Measurements from ENCODE around the gene LY9. TPM values are rescaled to one million over a fixed set of nuclear protein-coding genes. Genes with fewer than 3 reads are reported as not detected.

The LY9 gene
- total RNA-seq, 2 donors from 2014 or later, result 0.33 to 1.6 TPM

DNA sequence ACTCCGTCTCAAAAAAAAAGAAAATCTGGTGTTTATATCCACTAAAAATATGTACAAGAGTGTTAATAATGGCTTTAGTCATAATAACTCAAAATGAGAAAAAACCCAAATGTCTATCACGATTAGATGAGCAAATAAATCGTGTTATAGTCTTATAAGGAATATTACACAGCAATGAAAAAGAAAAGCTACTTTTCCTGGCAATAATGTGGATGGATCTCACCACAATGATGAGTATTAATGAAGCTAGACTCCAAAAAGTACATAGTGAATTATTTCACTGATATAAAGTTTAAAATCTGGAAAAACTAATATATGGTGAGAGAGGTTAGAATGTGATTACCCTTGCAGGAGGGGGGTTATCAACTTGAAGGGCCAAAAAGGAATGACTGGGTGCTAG is 57.0 kb downstream of the LY9 start:
- no peaks in the 10 kb centered on the region for H3K27me3 ChIP-seq
- TF ChIP-seq, protein P1, sequence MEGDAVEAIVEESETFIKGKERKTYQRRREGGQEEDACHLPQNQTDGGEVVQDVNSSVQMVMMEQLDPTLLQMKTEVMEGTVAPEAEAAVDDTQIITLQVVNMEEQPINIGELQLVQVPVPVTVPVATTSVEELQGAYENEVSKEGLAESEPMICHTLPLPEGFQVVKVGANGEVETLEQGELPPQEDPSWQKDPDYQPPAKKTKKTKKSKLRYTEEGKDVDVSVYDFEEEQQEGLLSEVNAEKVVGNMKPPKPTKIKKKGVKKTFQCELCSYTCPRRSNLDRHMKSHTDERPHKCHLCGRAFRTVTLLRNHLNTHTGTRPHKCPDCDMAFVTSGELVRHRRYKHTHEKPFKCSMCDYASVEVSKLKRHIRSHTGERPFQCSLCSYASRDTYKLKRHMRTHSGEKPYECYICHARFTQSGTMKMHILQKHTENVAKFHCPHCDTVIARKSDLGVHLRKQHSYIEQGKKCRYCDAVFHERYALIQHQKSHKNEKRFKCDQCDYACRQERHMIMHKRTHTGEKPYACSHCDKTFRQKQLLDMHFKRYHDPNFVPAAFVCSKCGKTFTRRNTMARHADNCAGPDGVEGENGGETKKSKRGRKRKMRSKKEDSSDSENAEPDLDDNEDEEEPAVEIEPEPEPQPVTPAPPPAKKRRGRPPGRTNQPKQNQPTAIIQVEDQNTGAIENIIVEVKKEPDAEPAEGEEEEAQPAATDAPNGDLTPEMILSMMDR (IDR thresholded peaks at IDR 0.05), result no peak
- TF ChIP-seq POLR2A (IDR thresholded peaks at IDR 0.05), result no peak
- no peak overlapping the region for H3K4me3 ChIP-seq
- no peaks in the 10 kb centered on the region for H3K9me3 ChIP-seq
- H3K27ac ChIP-seq, result no peak overlapping the region
- 80 to 81% methylated on average over 3 of the region's 3 CpGs for WGBS, 2 donors
- H3K36me3 ChIP-seq (replicated peaks in 1 of 2; ENCODE audit: insufficient read depth in 1 of 2, low read depth in 2 of 2), result no peaks in the 10 kb centered on the region
- no peak for DNase-seq
- no peaks in the 10 kb centered on the region for H3K4me1 ChIP-seq
- intact Hi-C loops (cut with DNase I), result no loop called here
- no peak for ATAC-seq

DNA sequence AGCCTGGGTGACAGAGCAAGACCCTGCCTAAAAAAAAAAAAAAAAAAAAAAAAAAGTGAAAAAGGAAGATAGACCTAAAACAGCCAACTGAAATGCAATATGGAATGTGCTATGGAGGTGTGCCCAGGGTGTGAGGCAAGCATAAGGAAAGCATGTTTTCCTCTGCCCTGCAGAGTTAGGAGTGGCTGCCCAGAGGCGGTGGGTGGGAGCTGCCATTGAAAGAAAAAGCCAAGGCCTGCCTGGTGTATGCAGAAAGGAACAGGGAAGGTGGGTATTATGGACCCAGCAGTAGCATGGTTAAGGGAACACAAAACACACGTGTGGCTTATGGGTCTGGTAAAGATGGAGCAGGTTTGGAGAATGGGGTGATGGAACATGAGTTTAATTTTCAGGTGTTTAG is 57.8 kb downstream of the LY9 start:
- H3K4me3 ChIP-seq, result no peak overlapping the region
- H3K27me3 ChIP-seq, result no peaks in the 10 kb centered on the region
- intact Hi-C loops (cut with DNase I), result no loop called here
- H3K9me3 ChIP-seq, result no peaks in the 10 kb centered on the region
- ATAC-seq (no peak), DNase-seq (no peak)
- no peaks in the 10 kb centered on the region for H3K36me3 ChIP-seq (replicated peaks in 1 of 2; ENCODE audit: insufficient read depth in 1 of 2, low read depth in 2 of 2)
- no peaks in the 10 kb centered on the region for H3K4me1 ChIP-seq
- H3K27ac ChIP-seq, result no peak overlapping the region
- 83 to 84% methylated on average over 2 of the region's 2 CpGs for WGBS, 2 donors
- TF ChIP-seq, protein P1 (IDR thresholded peaks at IDR 0.05), result no peak
- no peak for TF ChIP-seq POLR2A (IDR thresholded peaks at IDR 0.05)

DNA sequence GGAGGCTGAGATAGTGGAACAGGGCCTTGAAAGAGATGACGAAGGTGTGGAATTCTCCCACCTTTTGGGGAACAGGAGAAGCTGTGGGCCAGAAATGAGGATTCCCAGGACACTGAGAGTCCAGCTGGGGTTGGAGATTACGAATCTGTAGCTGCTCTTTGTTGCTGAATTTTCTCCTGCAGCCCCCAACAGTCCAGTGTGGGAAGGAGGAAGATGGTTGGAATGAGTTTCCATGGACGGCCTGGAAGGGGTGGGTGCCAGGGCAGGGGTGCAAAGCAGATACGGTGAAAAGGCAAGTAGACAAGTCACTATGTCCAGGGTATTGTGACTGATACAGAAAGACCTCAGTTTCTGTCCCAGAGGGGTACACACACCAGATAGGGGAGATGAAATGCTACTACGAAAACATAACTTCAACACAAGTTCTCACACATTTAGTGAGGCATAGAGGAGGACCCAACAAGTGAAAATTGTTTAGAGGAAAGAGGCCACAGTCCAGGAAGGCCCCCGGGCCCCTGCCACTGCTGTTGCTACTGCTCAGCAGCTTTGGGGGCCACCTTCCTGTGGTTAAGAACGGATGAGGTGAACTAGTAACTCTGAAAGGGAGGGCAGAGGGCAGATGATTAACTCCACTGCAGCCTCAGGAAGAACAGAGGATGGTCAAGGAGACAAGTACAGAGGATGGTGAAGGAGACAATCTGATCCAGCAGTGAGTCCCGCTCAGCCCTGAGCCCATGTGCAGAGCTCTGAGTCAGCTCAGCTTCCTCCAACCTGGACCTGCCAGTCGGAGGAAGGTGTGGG is 59.4 kb downstream of the LY9 start:
- no peak overlapping the region for H3K4me3 ChIP-seq
- no peaks in the 10 kb centered on the region for H3K36me3 ChIP-seq (replicated peaks in 1 of 2; ENCODE audit: insufficient read depth in 1 of 2, low read depth in 2 of 2)
- ATAC-seq (no peak), DNase-seq (no peak)
- no peak overlapping the region for H3K27ac ChIP-seq
- WGBS, 2 donors, result 59 to 74% methylated on average over 9 of the region's 9 CpGs
- no peaks in the 10 kb centered on the region for H3K4me1 ChIP-seq
- no peaks in the 10 kb centered on the region for H3K27me3 ChIP-seq
- intact Hi-C loops (cut with DNase I), result no loop called here
- TF ChIP-seq, protein P1 (IDR thresholded peaks at IDR 0.05), result no peak
- no peak for TF ChIP-seq POLR2A (IDR thresholded peaks at IDR 0.05)
- H3K9me3 ChIP-seq, result no peaks in the 10 kb centered on the region

DNA sequence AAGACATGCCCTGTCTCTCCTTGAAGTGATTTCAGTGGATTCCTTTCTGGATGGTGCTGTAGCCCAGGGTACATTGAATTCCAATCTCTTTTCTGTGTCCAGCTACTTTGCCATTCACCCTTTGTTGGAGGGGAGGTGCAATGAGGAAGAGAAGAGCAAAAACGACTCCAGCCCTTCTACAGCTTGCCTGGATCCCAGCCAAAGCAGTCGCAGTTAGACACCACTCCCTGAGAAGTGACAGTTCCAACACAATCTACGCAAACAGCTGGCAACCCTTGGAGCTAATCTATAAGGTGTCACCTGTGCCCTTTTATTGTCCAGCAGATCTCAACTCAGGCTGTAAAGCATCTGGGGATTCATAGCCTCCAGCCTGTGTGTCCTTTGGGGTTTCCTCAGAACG is 62.1 kb downstream of the LY9 start:
- 31 to 48% methylated on average over 4 of the region's 4 CpGs for WGBS, 2 donors
- TF ChIP-seq, protein P1 (IDR thresholded peaks at IDR 0.05), result no peak
- no peak for TF ChIP-seq POLR2A (IDR thresholded peaks at IDR 0.05)
- Histone ChIP-seq H3K4me3 (no peak overlapping the region), H3K36me3 (replicated peaks in 1 of 2; ENCODE audit: insufficient read depth in 1 of 2, low read depth in 2 of 2) (no peaks in the 10 kb centered on the region), H3K27ac (no peak overlapping the region), H3K27me3 (no peaks in the 10 kb centered on the region), H3K4me1 (no peaks in the 10 kb centered on the region), H3K9me3 (no peaks in the 10 kb centered on the region)
- ATAC-seq, result no peak
- DNase-seq, result peak in 1 of 4 donors; percentile 38
- intact Hi-C loops (cut with DNase I), result no loop called here

DNA sequence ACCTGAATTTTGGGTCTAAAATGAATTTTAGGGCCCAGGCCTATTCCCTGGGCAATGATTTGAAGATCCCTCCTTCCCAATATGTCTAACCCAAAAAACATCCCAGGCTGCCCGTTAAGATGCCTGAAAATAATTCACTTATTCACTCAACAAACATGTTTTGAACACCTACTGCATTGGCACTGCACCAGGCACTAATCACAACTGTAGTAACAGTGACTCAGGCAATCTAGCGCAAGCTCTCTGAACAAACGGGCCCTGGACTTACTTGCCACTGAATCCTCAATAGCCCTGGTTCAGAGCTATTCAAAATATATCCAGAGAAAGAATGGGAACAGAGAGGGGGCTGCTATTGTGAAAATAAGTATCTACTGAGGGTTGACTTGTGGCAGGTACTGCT is 62.5 kb downstream of the LY9 start:
- Histone ChIP-seq H3K4me3 (no peak overlapping the region), H3K27ac (no peak overlapping the region)

More for the DNA sequence above, 62.5 kb downstream of the LY9 start:
- Histone ChIP-seq H3K9me3 (no peaks in the 10 kb centered on the region), H3K36me3 (replicated peaks in 1 of 2; ENCODE audit: insufficient read depth in 1 of 2, low read depth in 2 of 2) (no peaks in the 10 kb centered on the region), H3K27me3 (no peaks in the 10 kb centered on the region), H3K4me1 (no peaks in the 10 kb centered on the region)
- DNase-seq (no peak), ATAC-seq (no peak)
- intact Hi-C loops (cut with DNase I), result no loop called here
- TF ChIP-seq, protein P1 (IDR thresholded peaks at IDR 0.05), result no peak
- no peak for TF ChIP-seq POLR2A (IDR thresholded peaks at IDR 0.05)
- WGBS, 2 donors, result 52% methylated on average over 3 of the region's 3 CpGs
